Colonic mucosa (tissue), 4 donors: ENCODE measurements around the gene TLX3. TPM values are rescaled to one million over a fixed set of nuclear protein-coding genes. Genes with fewer than 3 reads are reported as not detected.

Experiments used
- DNase-seq: peaks from one replicate; pipeline ENCODE4 v3.0.0-alpha.2; 2020
- H3K27ac ChIP-seq: fragments of 200-600 bp; one replicate; pipeline ENCODE4 v1.8.0; 2021
- H3K27me3 ChIP-seq: fragments of 200-600 bp; one replicate; pipeline ENCODE4 v1.8.0; 2021
- H3K36me3 ChIP-seq: fragments of 200-600 bp; one replicate; pipeline ENCODE4 v1.8.0; 2021
- H3K4me1 ChIP-seq: fragments of 200-600 bp; one replicate; pipeline ENCODE4 v1.8.0; 2021; ENCODE audit warnings: mild to moderate bottlenecking
- H3K4me3 ChIP-seq: fragments of 200-600 bp; one replicate; pipeline ENCODE4 v1.8.0; 2021
- H3K9ac ChIP-seq, 2 donors: one replicate each; pipeline ENCODE4 v1.7.0; 2013; ENCODE audit warnings: control low read depth in 2 of 2, low read depth in 2 of 2, low read length in 2 of 2
- H3K9me3 ChIP-seq: fragments of 200-600 bp; one replicate; pipeline ENCODE4 v1.8.0; 2021
- intact Hi-C: fragments of 100-400 bp; cut with DNase I; formaldehyde crosslinking; loops from one replicate; pipeline ENCODE4 v1.14.1; 2022
- total RNA-seq, 2 donors: library from RNA; stranded (reverse); fragmentation: NEBNext Ultra II Directional in 1 of 2; extraction: Animal tissue kit (Norgen Biotek cat#: 25700) in 1 of 2; gene quantifications; one replicate each; pipeline ENCODE4 v1.2.1, GENCODE V29; 2021
- TF ChIP-seq, protein P1 (sequence below): fragments of 200-600 bp; IDR thresholded peaks from one replicate; pipeline ENCODE4 v1.8.0; 2022; ENCODE audit warnings: antibody characterized with exemption, mild to moderate bottlenecking
- donor health status: healthy.
- donor health status: DM: no; HTN: no; CAD: no.
- donor health status: DM: no; HTN: no; CAD: no.

The TLX3 gene
- total RNA-seq, 2 donors from 2014 or later = not detected

- Histone ChIP-seq H3K4me1 (no peaks in the 10 kb centered on the region), H3K36me3 (no peaks in the 10 kb centered on the region), H3K4me3 (no peak overlapping the region), H3K9me3 (no peaks in the 10 kb centered on the region), H3K27ac (no peak overlapping the region), H3K9ac (no peak overlapping the region), H3K27me3 (peaks cover 9% of the 10 kb centered on the region)
- TF ChIP-seq, protein P1, sequence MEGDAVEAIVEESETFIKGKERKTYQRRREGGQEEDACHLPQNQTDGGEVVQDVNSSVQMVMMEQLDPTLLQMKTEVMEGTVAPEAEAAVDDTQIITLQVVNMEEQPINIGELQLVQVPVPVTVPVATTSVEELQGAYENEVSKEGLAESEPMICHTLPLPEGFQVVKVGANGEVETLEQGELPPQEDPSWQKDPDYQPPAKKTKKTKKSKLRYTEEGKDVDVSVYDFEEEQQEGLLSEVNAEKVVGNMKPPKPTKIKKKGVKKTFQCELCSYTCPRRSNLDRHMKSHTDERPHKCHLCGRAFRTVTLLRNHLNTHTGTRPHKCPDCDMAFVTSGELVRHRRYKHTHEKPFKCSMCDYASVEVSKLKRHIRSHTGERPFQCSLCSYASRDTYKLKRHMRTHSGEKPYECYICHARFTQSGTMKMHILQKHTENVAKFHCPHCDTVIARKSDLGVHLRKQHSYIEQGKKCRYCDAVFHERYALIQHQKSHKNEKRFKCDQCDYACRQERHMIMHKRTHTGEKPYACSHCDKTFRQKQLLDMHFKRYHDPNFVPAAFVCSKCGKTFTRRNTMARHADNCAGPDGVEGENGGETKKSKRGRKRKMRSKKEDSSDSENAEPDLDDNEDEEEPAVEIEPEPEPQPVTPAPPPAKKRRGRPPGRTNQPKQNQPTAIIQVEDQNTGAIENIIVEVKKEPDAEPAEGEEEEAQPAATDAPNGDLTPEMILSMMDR = no peak
- intact Hi-C loops = loop anchor here (5.0 kb wide), 2 partner anchors 128 to 588 kb away; no protein-coding TSS in a partner anchor
- no peak for DNase-seq
Measured at GRCh38 chr5:171335616-171336015, 26.6 kb downstream of the TLX3 start.

DNA sequence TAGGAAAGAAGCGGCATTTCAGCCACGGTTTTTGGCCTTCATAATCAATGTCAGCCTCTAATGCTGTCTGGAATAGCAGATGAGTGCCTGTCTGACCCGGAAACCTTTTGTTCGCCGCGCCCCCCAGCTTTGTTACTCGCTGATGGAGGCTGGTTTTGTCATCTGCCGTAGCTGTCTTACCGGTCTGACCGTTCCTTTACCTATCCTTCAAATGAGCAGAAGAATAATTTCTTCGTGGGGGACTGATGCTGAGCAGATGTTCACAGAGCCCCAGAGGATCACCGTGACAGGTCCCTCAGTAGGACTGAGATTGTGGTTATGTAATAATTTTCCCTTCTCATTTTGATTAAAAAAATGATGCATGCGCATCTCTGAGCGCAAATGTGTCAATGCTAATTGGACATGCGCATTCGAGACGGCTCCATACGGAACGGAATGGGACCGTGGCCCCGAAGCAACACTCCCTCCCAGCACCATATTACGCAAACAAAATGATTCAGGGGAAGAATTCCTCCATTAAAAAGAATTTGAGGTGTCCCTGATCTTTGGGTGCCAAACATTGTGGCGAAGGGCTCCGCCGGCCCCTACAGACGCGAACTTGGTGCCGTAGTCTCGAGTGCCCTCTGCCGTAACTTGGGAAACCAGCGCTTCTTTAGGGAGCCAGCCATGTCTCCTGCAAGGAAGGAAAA is 27.6 kb downstream of the TLX3 start:
- Histone ChIP-seq H3K9me3 (no peaks in the 10 kb centered on the region), H3K9ac (no peak overlapping the region), H3K27ac (no peak overlapping the region), H3K4me3 (peak overlapping the region; percentile 34), H3K4me1 (no peaks in the 10 kb centered on the region), H3K27me3 (peaks cover 9% of the 10 kb centered on the region), H3K36me3 (no peaks in the 10 kb centered on the region)
- no peak for DNase-seq
- intact Hi-C loops = loop anchor here (5.0 kb wide), 2 partner anchors 129 to 589 kb away; no protein-coding TSS in a partner anchor
- TF ChIP-seq, protein P1 = peak; percentile 33

GRCh38 chr5:171337210-171337569 is 28.1 kb downstream of the TLX3 start:
- TF ChIP-seq, protein P1 = no peak
- no peak overlapping the region for H3K27ac ChIP-seq
- no peaks in the 10 kb centered on the region for H3K4me1 ChIP-seq
- H3K36me3 ChIP-seq = no peaks in the 10 kb centered on the region
- no peaks in the 10 kb centered on the region for H3K9me3 ChIP-seq
- H3K4me3 ChIP-seq = peak overlapping the region; percentile 34
- H3K9ac ChIP-seq = no peak overlapping the region
- intact Hi-C loops = loop anchor here (5.0 kb wide), 2 partner anchors 130 to 590 kb away; no protein-coding TSS in a partner anchor
- peaks cover 9% of the 10 kb centered on the region for H3K27me3 ChIP-seq
- no peak for DNase-seq

DNA sequence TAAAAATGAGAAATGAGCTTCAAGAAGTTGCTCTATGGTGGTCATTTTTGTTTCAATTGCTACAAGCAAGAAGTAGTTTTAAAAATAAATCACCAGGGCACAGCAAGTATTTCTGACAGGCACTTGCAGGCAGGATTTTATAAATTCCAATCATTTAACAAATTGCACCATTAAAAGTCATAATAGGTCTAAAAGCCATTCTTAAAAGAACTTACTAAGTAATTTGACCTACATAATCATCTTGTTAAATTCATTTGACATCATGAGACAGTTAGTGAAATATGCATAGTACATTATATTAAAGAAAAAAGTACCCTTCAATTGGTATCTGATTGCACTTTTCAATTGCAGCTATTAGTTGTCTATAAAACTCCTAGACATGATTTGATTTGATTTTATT is 31.0 kb downstream of the TLX3 start:
- intact Hi-C loops = loop anchor here (10.0 kb wide), 1 partner anchor 695 kb away; no protein-coding TSS in a partner anchor
- H3K27me3 ChIP-seq = peaks cover 9% of the 10 kb centered on the region
- TF ChIP-seq, protein P1 = no peak

GRCh38 chr5:171340491-171340890 is 31.4 kb downstream of the TLX3 start:
- no peaks in the 10 kb centered on the region for H3K9me3 ChIP-seq
- no peak for DNase-seq
- no peaks in the 10 kb centered on the region for H3K36me3 ChIP-seq
- intact Hi-C loops = loop anchor here (10.0 kb wide), 1 partner anchor 696 kb away; no protein-coding TSS in a partner anchor
- peaks cover 9% of the 10 kb centered on the region for H3K27me3 ChIP-seq
- H3K27ac ChIP-seq = no peak overlapping the region
- TF ChIP-seq, protein P1 = no peak
- H3K4me3 ChIP-seq = no peak overlapping the region
- no peak overlapping the region for H3K9ac ChIP-seq
- no peaks in the 10 kb centered on the region for H3K4me1 ChIP-seq

More for the DNA sequence above, 31.0 kb downstream of the TLX3 start:
- H3K36me3 ChIP-seq = no peaks in the 10 kb centered on the region
- H3K27ac ChIP-seq = no peak overlapping the region
- DNase-seq = no peak
- H3K4me1 ChIP-seq = no peaks in the 10 kb centered on the region
- H3K9me3 ChIP-seq = no peaks in the 10 kb centered on the region
- H3K4me3 ChIP-seq = no peak overlapping the region
- H3K9ac ChIP-seq = no peak overlapping the region
